ENCODE results near the gene SMAD2.

DNA sequence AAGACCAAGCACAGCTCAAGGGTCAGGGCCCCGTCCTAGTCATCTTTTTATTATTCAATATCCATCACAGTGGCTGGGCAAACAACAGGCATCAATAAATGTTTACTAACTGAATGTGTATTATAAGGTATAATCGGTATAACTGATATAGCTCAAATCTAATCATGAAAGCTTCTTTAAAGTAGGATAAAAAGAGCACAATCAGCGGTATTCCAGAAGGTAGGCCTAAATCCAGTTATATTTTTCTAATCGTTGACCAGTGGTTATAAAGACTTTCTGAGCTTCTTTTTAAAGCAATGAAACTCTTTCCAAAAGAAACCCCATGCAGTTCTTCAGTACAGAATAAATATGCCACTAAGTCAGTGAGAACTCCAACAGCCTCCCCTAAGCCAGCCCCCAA is 92.1 kb downstream of the SMAD2 start:
- TF ChIP-seq, protein P1, sequence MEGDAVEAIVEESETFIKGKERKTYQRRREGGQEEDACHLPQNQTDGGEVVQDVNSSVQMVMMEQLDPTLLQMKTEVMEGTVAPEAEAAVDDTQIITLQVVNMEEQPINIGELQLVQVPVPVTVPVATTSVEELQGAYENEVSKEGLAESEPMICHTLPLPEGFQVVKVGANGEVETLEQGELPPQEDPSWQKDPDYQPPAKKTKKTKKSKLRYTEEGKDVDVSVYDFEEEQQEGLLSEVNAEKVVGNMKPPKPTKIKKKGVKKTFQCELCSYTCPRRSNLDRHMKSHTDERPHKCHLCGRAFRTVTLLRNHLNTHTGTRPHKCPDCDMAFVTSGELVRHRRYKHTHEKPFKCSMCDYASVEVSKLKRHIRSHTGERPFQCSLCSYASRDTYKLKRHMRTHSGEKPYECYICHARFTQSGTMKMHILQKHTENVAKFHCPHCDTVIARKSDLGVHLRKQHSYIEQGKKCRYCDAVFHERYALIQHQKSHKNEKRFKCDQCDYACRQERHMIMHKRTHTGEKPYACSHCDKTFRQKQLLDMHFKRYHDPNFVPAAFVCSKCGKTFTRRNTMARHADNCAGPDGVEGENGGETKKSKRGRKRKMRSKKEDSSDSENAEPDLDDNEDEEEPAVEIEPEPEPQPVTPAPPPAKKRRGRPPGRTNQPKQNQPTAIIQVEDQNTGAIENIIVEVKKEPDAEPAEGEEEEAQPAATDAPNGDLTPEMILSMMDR (IDR thresholded peaks at IDR 0.05; ENCODE audit: low read depth, low read length) = no peak
- no peak for TF ChIP-seq EZH2phosphoT487 (IDR thresholded peaks at IDR 0.05; ENCODE audit: low read depth)
